HepG2 (cell line): ENCODE data around the gene DNAJB11. TPM values are rescaled to one million over a fixed set of nuclear protein-coding genes. Genes with fewer than 3 reads are reported as not detected.

Experiments used
- CAMTA2 ChIP-seq: sonication (generic); formaldehyde crosslinking; IDR thresholded peaks from 2 replicates; pipeline ENCODE4 v1.4.0; 2020; ENCODE audit warnings: mild to moderate bottlenecking, missing genetic modification reagents, borderline replicate concordance
- ZMYM4 ChIP-seq: sonication (generic); formaldehyde crosslinking; IDR thresholded peaks from 2 replicates; pipeline ENCODE4 v1.8.1; 2023; ENCODE audit warnings: mild to moderate bottlenecking, missing genetic modification reagents
- ZNF121 ChIP-seq: sonication (generic); formaldehyde crosslinking; IDR thresholded peaks from 2 replicates; pipeline ENCODE4 v1.5.0; 2020; ENCODE audit warnings: mild to moderate bottlenecking, missing genetic modification reagents
- ZNF34 ChIP-seq: sonication (generic); formaldehyde crosslinking; IDR thresholded peaks from 2 replicates; pipeline ENCODE4 v1.4.0; 2020; ENCODE audit warnings: mild to moderate bottlenecking, missing genetic modification reagents, borderline replicate concordance
- polyA plus RNA-seq, 8 experiments: library from polyadenylated mRNA; depleted of rRNA in 3 of 8; stranded (reverse) in 7 of 8; unstranded in 1 of 8; fragments of >200 nt; fragmentation: Illumina TruSeq in 4 of 8; extraction: Trizol in 4 of 8; gene quantifications; 2 replicates each; pipeline versions ENCODE4 v1.2.1 to v1.2.3, GENCODE V29; 2011 to 2016; ENCODE audit warnings: low read depth in 4 of 8, missing spikeins in 1 of 8, mixed read lengths in 1 of 8; ENCODE audit not compliant: insufficient read depth in 1 of 8
- total RNA-seq, 5 experiments: library from RNA; depleted of rRNA; stranded (reverse); fragments of >200 nt; fragmentation: Illumina TruSeq; extraction: Trizol; gene quantifications; 2 replicates each; pipeline ENCODE4 v1.2.3, GENCODE V29; 2016; ENCODE audit warnings: low read depth in 1 of 5
- TF ChIP-seq, protein P1 (sequence below): sonication (generic); formaldehyde crosslinking; IDR thresholded peaks from 2 replicates; pipeline ENCODE4 v1.5.0; 2020; ENCODE audit warnings: mild to moderate bottlenecking, missing genetic modification reagents, borderline replicate concordance

Gene DNAJB11
- total and polyA plus RNA-seq, 2 of the 13 experiments (the other 11 are each of a cell fraction or from before 2014, with no cell fraction given) = 41.0 to 132 TPM

DNA sequence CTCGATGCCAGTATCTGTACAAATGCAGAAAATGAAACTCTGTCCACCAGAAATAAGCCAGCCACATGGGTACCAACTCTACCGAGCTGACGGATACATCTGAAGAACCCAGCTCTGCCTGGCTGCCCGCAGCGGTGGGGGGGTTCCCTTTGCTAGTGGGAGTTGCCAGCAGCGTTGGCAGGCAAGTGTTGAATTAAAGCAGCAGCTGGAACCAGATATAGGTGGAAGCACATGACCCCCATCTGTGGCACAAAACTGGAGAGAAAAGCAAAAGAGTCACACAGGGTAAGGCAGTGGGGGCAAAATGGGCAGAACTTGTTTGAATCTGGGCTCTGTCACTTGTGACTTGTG lies 44.3 kb upstream of the DNAJB11 start (continued):
- TF ChIP-seq, protein P1, sequence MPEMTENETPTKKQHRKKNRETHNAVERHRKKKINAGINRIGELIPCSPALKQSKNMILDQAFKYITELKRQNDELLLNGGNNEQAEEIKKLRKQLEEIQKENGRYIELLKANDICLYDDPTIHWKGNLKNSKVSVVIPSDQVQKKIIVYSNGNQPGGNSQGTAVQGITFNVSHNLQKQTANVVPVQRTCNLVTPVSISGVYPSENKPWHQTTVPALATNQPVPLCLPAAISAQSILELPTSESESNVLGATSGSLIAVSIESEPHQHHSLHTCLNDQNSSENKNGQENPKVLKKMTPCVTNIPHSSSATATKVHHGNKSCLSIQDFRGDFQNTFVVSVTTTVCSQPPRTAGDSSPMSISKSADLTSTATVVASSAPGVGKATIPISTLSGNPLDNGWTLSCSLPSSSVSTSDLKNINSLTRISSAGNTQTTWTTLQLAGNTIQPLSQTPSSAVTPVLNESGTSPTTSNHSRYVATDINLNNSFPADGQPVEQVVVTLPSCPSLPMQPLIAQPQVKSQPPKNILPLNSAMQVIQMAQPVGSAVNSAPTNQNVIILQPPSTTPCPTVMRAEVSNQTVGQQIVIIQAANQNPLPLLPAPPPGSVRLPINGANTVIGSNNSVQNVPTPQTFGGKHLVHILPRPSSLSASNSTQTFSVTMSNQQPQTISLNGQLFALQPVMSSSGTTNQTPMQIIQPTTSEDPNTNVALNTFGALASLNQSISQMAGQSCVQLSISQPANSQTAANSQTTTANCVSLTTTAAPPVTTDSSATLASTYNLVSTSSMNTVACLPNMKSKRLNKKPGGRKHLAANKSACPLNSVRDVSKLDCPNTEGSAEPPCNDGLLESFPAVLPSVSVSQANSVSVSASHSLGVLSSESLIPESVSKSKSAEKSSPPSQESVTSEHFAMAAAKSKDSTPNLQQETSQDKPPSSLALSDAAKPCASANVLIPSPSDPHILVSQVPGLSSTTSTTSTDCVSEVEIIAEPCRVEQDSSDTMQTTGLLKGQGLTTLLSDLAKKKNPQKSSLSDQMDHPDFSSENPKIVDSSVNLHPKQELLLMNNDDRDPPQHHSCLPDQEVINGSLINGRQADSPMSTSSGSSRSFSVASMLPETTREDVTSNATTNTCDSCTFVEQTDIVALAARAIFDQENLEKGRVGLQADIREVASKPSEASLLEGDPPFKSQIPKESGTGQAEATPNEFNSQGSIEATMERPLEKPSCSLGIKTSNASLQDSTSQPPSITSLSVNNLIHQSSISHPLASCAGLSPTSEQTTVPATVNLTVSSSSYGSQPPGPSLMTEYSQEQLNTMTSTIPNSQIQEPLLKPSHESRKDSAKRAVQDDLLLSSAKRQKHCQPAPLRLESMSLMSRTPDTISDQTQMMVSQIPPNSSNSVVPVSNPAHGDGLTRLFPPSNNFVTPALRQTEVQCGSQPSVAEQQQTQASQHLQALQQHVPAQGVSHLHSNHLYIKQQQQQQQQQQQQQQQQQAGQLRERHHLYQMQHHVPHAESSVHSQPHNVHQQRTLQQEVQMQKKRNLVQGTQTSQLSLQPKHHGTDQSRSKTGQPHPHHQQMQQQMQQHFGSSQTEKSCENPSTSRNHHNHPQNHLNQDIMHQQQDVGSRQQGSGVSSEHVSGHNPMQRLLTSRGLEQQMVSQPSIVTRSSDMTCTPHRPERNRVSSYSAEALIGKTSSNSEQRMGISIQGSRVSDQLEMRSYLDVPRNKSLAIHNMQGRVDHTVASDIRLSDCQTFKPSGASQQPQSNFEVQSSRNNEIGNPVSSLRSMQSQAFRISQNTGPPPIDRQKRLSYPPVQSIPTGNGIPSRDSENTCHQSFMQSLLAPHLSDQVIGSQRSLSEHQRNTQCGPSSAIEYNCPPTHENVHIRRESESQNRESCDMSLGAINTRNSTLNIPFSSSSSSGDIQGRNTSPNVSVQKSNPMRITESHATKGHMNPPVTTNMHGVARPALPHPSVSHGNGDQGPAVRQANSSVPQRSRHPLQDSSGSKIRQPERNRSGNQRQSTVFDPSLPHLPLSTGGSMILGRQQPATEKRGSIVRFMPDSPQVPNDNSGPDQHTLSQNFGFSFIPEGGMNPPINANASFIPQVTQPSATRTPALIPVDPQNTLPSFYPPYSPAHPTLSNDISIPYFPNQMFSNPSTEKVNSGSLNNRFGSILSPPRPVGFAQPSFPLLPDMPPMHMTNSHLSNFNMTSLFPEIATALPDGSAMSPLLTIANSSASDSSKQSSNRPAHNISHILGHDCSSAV (CRISPR knock-in tag) = no peak
- TF ChIP-seq ZMYM4 (CRISPR knock-in tag) = no peak
- TF ChIP-seq ZNF121 = no peak
- no peak for TF ChIP-seq ZNF34 (CRISPR knock-in tag)
- TF ChIP-seq CAMTA2 (CRISPR knock-in tag) = no peak
- TF ChIP-seq, all 625 proteins: peak for 0
